Lower lobe of right lung (tissue), 2 donors: Measurements from ENCODE around the gene LCN2. TPM values are rescaled to one million over a fixed set of nuclear protein-coding genes. Genes with fewer than 3 reads are reported as not detected.
"Not testable (repeated sequence)": the region's sequence is repeated elsewhere in the genome, so short reads cannot be mapped to it uniquely, and the experiment has no call there.

ENCODE experiments used
- ATAC-seq, 2 donors: fragments of 200-7000 bp; cut with Tn5 transposase; one replicate each; pipeline ENCODE4 v1.9.1; 2020 to 2022; ENCODE audit warnings: mild to moderate bottlenecking in 2 of 2, moderate library complexity in 2 of 2
- DNase-seq: peaks from one replicate; pipeline ENCODE4 v3.0.0-alpha.2; 2020
- H3K27ac ChIP-seq: fragments of 200-600 bp; one replicate; pipeline ENCODE4 v1.8.0; 2022
- H3K27me3 ChIP-seq: fragments of 200-600 bp; one replicate; pipeline ENCODE4 v1.8.0; 2022; ENCODE audit warnings: low read depth
- H3K36me3 ChIP-seq: fragments of 200-600 bp; one replicate; pipeline ENCODE4 v1.8.0; 2022; ENCODE audit warnings: mild to moderate bottlenecking
- H3K4me1 ChIP-seq: fragments of 200-600 bp; one replicate; pipeline ENCODE4 v1.8.0; 2022
- H3K4me3 ChIP-seq: fragments of 200-600 bp; one replicate; pipeline ENCODE4 v1.8.0; 2022; ENCODE audit warnings: mild to moderate bottlenecking
- H3K9me3 ChIP-seq: fragments of 200-600 bp; one replicate; pipeline ENCODE4 v1.8.0; 2022
- CTCF ChIP-seq: fragments of 200-600 bp; IDR thresholded peaks from one replicate; pipeline ENCODE4 v1.8.0; 2022; ENCODE audit warnings: antibody characterized with exemption, mild to moderate bottlenecking
- intact Hi-C: fragments of 100-400 bp; cut with DNase I; formaldehyde crosslinking; loops from one replicate; pipeline ENCODE4 v1.11.0; 2022
- total RNA-seq: library from RNA; stranded (reverse); fragmentation: NEBNext Ultra II Directional; extraction: Animal tissue kit (Norgen Biotek cat#: 25700); gene quantifications from one replicate; pipeline ENCODE4 v1.2.1, GENCODE V29; 2021
- donor health status: DM: no; HTN: yes; CAD: no; lungs with severe emphysema.

Gene LCN2
- total RNA-seq, 1 donor from 2014 or later: 83.4 TPM

GRCh38 chr9:128128836-128129590 is 20.2 kb upstream of the LCN2 start:
- peak overlapping the region; percentile 98 for H3K4me3 ChIP-seq
- H3K9me3 ChIP-seq: no peaks in the 10 kb centered on the region
- H3K27me3 ChIP-seq: no peaks in the 10 kb centered on the region
- no peak for ATAC-seq
- H3K4me1 ChIP-seq: peaks cover 35% of the 10 kb centered on the region
- intact Hi-C loops: no loop called here
- peak; percentile 58 for DNase-seq
- H3K36me3 ChIP-seq: peaks cover 10% of the 10 kb centered on the region
- no peak for TF ChIP-seq CTCF
- peak overlapping the region; percentile 97 for H3K27ac ChIP-seq

DNA sequence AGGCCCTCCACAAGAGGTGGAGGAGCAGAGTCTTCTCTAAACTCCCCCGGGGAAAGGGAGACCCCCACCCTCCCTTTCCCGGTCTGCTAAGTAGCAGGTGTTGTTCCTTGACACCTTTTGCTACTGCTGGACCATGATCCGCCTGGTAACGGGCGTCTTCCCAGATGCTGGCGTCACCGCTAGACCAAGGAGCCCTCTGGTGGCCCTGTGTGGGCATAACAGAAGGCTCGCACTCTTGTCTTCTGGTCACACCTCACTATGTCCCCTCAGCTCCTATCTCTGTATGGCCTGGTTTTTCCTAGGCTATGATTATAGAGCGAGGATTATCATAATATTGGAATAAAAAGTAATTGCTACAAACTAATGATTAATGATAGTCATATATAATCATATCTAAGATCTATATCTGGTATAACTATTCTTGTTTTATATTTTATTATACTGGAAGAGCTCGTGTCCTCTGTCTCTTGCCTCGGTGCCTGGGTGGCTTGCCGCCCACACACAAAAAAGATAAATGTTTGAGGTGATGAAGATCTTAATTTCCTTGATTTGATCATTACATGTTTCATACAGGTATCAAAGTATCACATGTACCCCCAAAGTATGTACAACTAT is 19.2 kb upstream of the LCN2 start:
- H3K4me1 ChIP-seq: peaks cover 30% of the 10 kb centered on the region
- ATAC-seq, H3K27me3 ChIP-seq, H3K27ac ChIP-seq, H3K9me3 ChIP-seq, H3K36me3 ChIP-seq, H3K4me3 ChIP-seq, intact Hi-C loops: not testable (repeated sequence)
- TF ChIP-seq CTCF: peak; percentile 51
- peak; percentile 71 for DNase-seq

DNA sequence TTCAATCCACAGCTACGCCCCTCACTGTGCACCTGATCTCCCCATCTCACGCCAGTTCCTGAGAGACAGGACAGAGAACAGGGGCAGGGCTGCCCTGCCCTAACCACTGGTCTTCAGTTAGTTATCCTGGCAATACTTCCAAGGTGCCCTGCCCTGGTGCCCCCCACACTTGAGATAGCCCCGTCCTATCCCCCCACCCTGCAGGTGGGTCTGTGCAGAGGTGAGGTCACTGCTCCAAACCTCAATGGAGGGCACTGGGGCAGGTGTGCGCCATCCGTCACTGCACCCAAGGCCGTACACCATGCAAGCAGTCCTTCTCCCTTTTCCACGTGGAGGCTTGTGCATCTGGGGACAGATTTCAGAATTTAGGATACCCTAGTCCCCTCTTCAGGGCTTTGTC is 18.6 kb upstream of the LCN2 start:
- H3K4me1 ChIP-seq: peaks cover 24% of the 10 kb centered on the region
- H3K27me3 ChIP-seq, ATAC-seq, H3K9me3 ChIP-seq, H3K36me3 ChIP-seq, intact Hi-C loops, H3K4me3 ChIP-seq, H3K27ac ChIP-seq: not testable (repeated sequence)
- peak; percentile 15 for DNase-seq

DNA sequence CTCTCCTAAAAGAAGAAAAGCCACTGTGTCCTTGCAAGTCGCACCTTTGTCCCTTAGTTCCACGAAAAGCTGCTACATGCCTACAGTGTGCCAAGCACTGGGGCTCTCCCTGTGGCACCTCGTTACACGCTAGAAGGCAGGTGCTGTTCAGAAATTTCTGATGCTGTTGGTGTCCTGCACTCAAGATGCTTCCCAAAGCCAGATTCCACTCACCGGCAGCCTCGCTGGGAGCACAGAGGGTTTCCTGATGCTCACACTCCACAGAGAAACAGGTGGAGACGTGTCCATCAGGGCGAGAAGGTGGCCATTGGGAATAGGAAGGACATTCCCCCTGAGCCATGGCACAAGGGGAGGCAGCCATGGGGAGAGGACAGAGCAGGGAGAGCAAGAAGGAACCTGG is 17.9 kb upstream of the LCN2 start:
- H3K27ac ChIP-seq, intact Hi-C loops, H3K4me3 ChIP-seq, H3K36me3 ChIP-seq, H3K27me3 ChIP-seq, H3K9me3 ChIP-seq, ATAC-seq: not testable (repeated sequence)
- DNase-seq: peak; percentile 29
- H3K4me1 ChIP-seq: peaks cover 17% of the 10 kb centered on the region

DNA sequence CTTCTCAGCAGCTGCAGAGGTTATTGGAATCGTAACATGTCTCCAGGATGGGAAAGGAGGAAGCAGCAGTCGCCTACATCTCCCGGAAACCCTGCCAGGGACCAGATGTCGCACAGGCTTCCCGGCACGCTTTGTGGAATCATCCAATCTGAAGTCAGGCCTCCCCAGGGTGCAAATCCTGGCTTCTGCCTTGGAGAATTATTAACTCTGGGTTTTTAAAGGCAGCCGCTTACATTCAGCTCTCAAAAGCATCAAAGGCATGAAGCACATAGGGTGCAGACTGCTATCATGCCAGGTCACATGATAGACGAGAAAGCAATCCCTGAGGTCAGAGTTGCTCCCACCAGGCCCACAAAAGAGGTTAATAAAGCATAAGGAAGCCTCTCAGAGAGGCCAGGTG is 17.1 kb upstream of the LCN2 start:
- intact Hi-C loops, H3K27me3 ChIP-seq, H3K27ac ChIP-seq, ATAC-seq, H3K9me3 ChIP-seq, H3K36me3 ChIP-seq, H3K4me3 ChIP-seq: not testable (repeated sequence)
- peak; percentile 19 for DNase-seq
- H3K4me1 ChIP-seq: peaks cover 10% of the 10 kb centered on the region

GRCh38 chr9:128135561-128135960 is 13.7 kb upstream of the LCN2 start:
- H3K36me3 ChIP-seq, H3K9me3 ChIP-seq, H3K4me3 ChIP-seq, ATAC-seq, H3K27ac ChIP-seq, H3K4me1 ChIP-seq, intact Hi-C loops, H3K27me3 ChIP-seq: not testable (repeated sequence)
- peak; percentile 10 for DNase-seq

DNA sequence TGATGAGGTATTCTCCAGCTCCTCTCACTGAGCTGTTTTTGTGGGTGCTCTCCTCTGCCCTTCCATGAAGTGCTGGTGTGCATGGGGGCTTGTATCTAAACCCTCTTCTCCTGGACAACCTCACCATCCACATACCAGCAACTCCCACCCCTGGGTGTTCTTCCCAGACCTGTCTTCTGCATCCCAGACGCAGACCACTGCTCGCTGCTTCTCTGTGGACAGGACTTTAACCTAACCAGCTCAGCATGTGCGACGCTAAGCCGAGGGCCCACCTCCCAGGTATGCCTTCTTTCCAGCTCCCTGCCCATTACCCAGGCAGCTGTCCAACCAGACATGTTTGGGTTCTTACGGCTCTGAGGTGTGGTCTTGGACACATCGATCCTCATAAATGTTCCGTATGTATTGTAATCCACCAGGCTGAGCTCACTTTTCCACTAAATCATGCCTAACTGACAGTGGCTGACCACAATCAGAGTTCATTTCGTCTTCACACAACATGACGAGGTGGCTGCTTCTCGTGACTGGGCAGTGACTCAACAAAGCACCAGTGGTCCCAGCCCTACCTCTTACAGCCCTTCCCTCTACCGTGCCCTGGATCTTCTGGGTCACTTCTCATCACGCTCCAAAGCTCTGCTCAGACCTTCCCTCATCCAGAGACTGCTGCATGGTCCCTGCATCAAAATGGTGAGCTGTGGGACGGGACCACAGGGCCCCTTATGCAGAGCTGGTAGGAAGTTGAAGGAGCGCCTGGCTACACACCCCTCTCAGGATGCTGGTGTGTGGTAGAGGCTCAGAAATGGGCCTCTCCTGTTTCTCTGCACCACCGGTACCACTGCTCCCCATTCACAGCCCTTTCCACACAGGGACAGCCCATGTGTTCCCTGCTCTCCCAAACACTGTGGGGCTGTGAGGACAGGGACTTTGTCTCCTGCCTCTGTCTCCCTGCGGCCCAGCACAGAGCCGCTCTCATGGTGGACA is 12.1 kb upstream of the LCN2 start:
- DNase-seq (peak; percentile 18), ATAC-seq (peak in 1 of 2 donors; percentile 29)
- intact Hi-C loops: no loop called here
- Histone ChIP-seq H3K36me3 (no peaks in the 10 kb centered on the region), H3K4me1 (no peaks in the 10 kb centered on the region), H3K27me3 (no peaks in the 10 kb centered on the region), H3K9me3 (no peaks in the 10 kb centered on the region), H3K4me3 (no peak overlapping the region), H3K27ac (no peak overlapping the region)
- TF ChIP-seq CTCF: no peak
